Activated T-cell treated with anti-CD3 and anti-CD28 coated beads, Interleukin-2, amount 50 U/mL, for 48 hours (primary cell): ENCODE measurements around the gene YDJC.
A peak's percentile ranks its signal among the peaks of the same experiment; 100 is the strongest.
"Not testable (repeated sequence)": the region's sequence is repeated elsewhere in the genome, so short reads cannot be mapped to it uniquely, and the experiment has no call there.

Experiments used
- DNase-seq, 2 experiments: peaks; one replicate each; pipeline ENCODE4 v3.0.0-alpha.2; 2020

YDJC gene

GRCh38 chr22:21651521-21652009, 21.7 kb upstream of the YDJC start:
- DNase-seq: no peak

GRCh38 chr22:21650823-21651520, 21.1 kb upstream of the YDJC start:
- no peak for DNase-seq

DNA sequence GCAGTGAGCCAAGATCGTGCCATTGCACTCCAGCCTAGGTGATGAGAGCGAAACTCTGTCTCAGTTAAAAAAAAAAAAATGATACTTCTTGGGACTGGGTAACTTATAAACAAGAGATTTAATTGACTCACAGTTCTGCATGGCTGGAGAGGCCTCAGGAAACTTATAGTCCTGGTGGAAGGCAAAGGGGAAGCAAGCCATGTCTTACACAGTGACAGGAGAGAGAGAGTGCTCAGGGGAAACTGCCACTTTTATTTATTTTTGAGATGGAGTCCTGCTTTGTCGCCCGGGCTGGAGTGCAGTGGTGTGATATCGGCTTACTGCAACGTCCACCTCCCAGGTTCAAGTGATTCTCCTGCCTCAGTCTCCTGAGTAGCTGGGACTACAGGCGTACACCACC, 20.5 kb upstream of the YDJC start:
- no peak for DNase-seq

DNA sequence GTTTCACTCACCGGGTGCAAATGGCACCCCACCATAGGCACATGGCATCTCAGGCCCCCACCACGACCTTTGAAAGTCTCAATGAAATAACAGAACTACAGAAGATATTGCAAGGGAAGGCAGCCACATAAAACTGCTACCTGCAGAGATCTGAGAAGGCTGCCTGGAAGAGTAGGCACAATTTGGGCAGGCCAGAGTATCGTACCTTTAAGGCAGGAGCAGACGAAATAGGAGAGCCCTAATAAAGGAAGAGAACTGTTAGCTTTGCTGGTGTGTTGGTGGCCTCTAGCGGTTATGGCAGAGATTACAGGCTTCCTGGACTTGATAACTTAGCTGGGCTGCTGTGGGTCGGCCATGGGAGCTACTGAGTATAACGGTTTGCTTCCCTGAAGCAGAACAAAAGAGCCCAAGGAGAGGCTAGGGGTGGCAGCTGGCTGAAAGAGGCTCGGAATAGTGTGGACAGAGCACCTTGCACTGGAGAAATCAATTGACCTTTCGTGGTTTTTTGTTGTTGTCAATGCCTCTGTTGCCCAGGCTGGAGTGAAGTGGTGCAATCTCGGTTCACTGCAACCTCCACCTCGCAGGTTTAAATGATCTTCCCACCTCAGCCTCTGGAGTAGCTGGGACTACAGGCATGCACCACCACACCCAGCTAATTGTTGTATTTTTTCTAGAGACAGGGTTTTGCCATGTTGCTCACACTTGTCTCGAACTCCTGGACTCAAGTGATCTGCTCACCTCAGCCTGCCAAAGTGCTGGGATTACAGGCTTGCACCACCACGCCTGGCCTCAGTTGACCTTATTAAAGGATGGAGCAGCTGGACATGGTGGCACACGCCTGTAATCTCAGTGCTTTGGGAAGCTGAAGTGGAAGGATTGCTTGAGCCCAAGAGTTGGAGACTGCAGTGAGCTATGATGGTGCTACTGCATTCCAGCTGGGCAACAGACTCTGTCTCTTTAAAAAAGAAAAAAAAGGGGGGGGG, 17.1 kb upstream of the YDJC start:
- DNase-seq: peak; percentile 84 to 86

- not testable (repeated sequence) for DNase-seq
Observed at GRCh38 chr22:21645513-21645912, 15.7 kb upstream of the YDJC start.

- peak in 1 of 2 experiments; percentile 40 for DNase-seq
Observed at GRCh38 chr22:21643533-21644357, 13.9 kb upstream of the YDJC start.

- peak; percentile 78 to 81 for DNase-seq
Observed at GRCh38 chr22:21642584-21643448, 13.0 kb upstream of the YDJC start.

DNA sequence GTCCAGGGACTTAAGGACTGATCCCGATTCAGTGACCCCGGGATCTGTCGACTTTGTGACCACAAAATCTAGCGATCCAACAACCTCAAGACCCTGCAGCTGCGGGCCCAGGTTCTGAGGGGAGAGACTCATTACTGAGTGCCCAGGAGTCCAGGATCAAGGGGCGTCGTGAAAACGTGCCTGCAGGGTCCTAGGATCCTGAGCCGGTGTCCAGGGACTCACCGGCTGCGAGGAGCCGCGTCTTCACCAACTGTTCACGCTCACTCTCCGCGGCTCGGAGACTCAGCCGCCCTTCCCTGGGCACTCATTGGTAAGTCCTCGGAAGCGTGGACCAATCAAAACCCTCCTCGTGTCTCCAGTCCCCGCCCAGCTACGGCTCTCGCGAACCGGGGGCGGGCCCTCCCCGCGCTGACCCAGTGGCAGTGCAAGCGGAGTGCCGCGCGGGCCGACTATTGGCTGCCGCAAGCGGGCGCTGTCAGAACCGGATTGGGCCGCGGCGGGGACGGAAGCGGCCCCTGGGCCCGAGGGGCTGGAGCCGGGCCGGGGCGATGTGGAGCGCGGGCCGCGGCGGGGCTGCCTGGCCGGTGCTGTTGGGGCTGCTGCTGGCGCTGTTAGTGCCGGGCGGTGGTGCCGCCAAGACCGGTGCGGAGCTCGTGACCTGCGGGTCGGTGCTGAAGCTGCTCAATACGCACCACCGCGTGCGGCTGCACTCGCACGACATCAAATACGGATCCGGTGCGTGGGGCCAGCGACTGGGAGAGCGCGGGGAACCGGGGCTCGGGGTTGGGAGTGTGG, 12.2 kb upstream of the YDJC start, which contains the start of gene SDF2L1:
TSS of gene SDF2L1 (plus strand) at position 514 of the 795 bp plus-strand sequence. CDS start at position 549, 35 bp downstream.
- DNase-seq: peak; percentile 98 to 99

DNA sequence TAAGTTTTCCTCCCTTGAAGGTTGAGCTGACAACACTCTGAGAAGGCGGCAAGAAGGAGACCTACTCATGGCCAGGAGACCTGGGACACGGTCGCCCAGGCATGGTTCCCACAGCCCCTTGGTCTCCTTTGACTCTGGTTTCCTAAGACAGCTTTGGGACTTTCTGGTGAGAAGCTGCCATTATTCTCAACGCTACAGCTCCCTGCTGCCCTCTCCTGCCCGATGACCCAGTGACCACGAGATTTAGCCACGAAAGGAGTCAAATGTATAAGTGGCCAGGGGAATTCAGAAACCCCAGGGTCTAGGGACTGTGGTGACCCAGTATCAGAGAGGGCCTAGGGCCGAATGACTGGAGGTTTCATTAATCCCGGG, 11.6 kb upstream of the YDJC start:
- peak in 1 of 2 experiments; percentile 36 for DNase-seq

- DNase-seq: no peak
Observed at GRCh38 chr22:21640810-21641209, 11.0 kb upstream of the YDJC start.

DNA sequence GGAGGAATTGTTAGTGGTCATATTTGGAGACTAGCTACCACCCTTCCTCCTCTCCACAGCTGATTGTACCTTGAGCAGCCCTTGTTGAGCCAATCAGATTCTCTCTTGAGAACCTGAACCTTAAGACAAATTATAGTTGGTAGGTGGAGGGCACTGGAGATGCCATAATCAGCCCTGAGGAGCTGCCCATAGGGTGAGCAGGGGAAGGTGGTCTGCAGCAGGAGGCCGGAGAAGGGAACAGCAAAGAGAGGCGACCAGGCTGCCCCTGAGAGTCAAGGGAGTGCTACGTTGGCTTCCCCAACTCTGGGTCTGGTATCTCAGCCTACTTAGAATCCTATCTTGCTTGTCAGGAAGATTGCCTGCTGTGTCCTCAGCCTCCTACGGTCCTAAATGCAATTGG, 9.5 kb upstream of the YDJC start:
- no peak for DNase-seq

GRCh38 chr22:21637450-21637849, 7.6 kb upstream of the YDJC start:
- DNase-seq: not testable (repeated sequence)

GRCh38 chr22:21636629-21637218, 6.9 kb upstream of the YDJC start:
- DNase-seq: no peak

DNA sequence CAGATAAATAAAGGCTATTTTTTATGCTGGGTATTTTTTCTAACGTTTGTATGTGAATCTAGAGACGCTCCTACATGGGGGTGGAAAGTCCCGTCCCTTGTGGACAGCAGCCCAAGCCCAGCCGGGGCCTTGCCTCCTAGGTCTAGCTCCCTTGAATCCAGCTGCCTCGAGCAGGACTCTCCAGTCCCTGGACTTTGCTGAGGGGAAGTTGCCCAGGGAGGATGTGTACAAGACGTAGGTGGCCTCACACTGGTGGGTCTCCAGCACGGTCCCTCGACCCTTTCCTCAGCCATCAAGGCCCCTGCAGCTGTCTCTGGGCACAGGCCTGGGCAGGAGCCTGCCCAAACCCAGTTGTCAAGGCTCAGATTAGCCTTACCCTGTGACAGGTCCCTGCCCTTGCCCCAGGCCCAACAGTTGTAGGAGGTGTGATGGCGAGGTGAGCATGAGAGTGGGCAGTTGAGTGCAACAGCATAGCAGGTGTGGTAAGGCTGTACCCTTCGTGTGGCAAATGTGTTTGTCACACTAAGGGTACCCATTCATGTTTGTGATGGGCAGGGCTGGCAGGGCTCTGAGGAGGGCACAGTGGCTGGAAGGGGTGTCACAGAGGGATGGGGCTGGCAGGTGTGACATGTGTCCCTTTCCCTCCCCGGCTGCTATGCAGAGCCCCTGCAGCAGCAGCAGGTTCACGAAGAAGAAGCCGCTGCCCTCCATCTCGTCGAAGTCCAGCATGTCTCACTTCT, 6.1 kb upstream of the YDJC start:
- no peak for DNase-seq

DNA sequence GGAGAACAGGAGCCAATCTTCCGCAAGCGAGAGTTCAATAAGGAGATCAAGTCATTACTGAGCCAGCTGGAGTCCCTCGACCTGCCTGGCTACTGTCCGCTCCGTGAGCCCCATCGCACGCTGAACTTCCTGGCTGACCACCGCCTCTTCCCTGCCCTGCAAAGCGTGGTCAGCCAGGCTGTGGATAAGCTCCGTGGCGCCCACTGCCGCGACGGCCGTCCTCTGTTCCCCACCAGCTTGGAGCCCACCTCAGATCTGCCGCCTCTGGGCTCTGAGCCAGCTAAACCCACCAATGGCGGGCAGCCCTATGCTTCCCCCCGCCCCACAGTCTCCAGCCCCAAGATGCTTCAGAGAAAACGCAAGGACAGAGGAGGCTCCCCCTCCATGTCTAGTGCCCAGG, 5.0 kb upstream of the YDJC start:
- DNase-seq: no peak

DNA sequence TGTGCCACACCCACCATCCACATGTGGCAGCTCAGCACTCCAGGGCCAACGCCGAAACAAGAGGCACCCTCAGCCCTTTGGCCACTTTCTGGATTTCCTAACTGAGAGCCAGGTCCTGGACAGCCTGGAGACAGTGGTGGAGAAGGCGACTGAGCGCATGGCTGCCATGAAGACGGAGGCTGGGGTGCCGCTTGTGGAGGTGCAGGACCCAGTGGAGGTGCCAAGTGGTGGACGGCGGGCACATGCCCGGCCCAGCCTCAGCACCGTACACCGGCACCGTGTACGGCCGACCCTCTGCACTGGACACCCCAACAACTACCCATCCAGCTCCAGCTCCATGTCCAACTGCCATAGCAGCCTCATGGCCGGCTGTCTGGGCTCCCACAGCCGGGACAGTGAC, 4.3 kb upstream of the YDJC start:
- DNase-seq: no peak

DNA sequence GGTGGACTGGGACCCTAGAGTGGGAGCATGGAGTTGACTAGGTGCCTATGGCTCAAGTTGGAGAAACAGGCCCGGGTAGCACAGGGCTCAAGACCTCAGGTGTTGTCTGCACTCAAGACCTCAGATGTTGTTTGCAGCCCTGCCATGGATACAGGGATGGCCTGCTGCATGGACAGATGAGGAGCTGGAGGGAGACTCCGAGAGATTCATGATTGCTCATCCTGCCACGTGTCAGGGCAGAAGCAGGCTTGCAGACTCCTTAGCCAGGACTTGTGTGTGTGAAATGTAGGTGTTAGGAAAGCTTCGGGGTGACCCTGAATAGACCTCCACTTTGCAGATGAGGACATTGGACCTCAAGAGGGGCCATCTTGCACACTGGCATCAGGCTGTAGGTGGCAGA, 3.7 kb upstream of the YDJC start:
- DNase-seq: no peak

- no peak for DNase-seq
Observed at GRCh38 chr22:21632931-21633330, 3.1 kb upstream of the YDJC start.

GRCh38 chr22:21632237-21632895, 2.5 kb upstream of the YDJC start, which contains the start of gene CCDC116:
Gene CCDC116, plus strand, starts transcription at chr22:21632760. Its CDS starts 422 bp downstream, at chr22:21633182.
- DNase-seq: peak; percentile 78 to 84
